ENCODE measurements around the gene ADAM11. TPM values are rescaled to one million over a fixed set of nuclear protein-coding genes. Genes with fewer than 3 reads are reported as not detected.
"Not testable (repeated sequence)": the region's sequence is repeated elsewhere in the genome, so short reads cannot be mapped to it uniquely, and the experiment has no call there.

Gene ADAM11
- total and polyA plus RNA-seq, 12 donors: 0.05 to 0.80 (median 0.32) TPM; not detected in 2

GRCh38 chr17:44807093-44807816 is 48.5 kb downstream of the ADAM11 start:
- Histone ChIP-seq H3K4me1 (replicated peaks in 1 of 2) (no peaks in the 10 kb centered on the region), H3K4me3 (no peak overlapping the region), H3K27ac (no peak overlapping the region), H3K36me3 (replicated peaks in 1 of 2) (no peaks in the 10 kb centered on the region), H3K9me3 (replicated peaks in 1 of 3) (no peaks in the 10 kb centered on the region), H3K27me3 (peaks cover 4% of the 10 kb centered on the region)
- intact Hi-C loops (cut with DNase I): no loop called here
- DNase-seq: no peak
- WGBS, 4 donors: 87 to 94% (median 90%) methylated on average over 4 of the region's 4 CpGs
- TF ChIP-seq CTCF (IDR thresholded peaks at IDR 0.05) (no peak), POLR2A (IDR thresholded peaks at IDR 0.05) (no peak)

DNA sequence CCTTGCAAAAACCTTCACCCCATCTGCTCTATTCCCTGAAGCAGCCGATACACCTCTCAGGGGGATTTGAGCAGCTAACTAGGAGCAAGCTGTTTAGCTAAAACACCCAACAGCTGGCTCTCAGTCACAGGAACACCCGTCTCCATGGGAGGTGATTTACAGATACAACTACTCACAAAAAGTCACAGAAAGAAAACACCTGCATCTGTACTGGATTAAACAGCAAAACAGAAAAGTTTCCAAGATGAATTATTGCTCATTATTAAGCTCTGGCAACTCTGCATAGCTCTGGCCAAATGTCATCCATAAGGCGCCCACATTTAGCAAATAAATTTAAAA is 49.0 kb downstream of the ADAM11 start:
- peak in 1 of 7 donors; percentile 24 for DNase-seq
- 72 to 79% (median 76%) methylated on average over 3 of the region's 3 CpGs for WGBS, 4 donors
- no peaks in the 10 kb centered on the region for H3K9me3 ChIP-seq (replicated peaks in 1 of 3)
- intact Hi-C loops (cut with DNase I): no loop called here
- no peak overlapping the region for H3K27ac ChIP-seq
- H3K36me3 ChIP-seq (replicated peaks in 1 of 2): no peaks in the 10 kb centered on the region
- TF ChIP-seq POLR2A (IDR thresholded peaks at IDR 0.05) (no peak), CTCF (IDR thresholded peaks at IDR 0.05) (no peak)
- H3K4me1 ChIP-seq (replicated peaks in 1 of 2): no peaks in the 10 kb centered on the region
- H3K27me3 ChIP-seq: peaks cover 4% of the 10 kb centered on the region
- H3K4me3 ChIP-seq: no peak overlapping the region

DNA sequence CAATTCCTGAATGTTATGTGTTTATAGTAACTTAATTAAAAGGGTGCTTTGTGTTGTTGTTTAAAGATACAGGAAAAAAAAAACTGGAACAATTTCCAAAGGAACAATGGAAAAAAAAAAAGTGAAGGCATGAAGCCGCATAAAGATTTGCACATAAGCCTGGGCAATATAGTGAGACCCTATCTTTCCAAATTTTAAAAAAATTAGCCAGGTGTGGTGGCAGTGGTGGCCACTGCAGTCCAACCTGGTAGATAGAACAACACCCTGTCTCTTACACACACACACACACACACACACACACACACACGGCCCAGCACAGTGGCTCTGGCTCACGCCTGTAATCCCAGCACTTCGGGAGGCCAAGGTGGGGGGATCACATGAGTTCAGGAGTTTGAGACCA is 49.4 kb downstream of the ADAM11 start:
- H3K4me3 ChIP-seq: no peak overlapping the region
- 63 to 88% (median 84%) methylated on average over 2 to 4 of the region's 4 CpGs for WGBS, 4 donors
- no peaks in the 10 kb centered on the region for H3K4me1 ChIP-seq (replicated peaks in 1 of 2)
- no peaks in the 10 kb centered on the region for H3K36me3 ChIP-seq (replicated peaks in 1 of 2)
- H3K27me3 ChIP-seq: peaks cover 4% of the 10 kb centered on the region
- H3K27ac ChIP-seq: no peak overlapping the region
- no peak for TF ChIP-seq POLR2A (IDR thresholded peaks at IDR 0.05)
- no peak for TF ChIP-seq CTCF (IDR thresholded peaks at IDR 0.05)
- no peaks in the 10 kb centered on the region for H3K9me3 ChIP-seq (replicated peaks in 1 of 3)
- DNase-seq: no peak
- intact Hi-C loops (cut with DNase I): no loop called here

DNA sequence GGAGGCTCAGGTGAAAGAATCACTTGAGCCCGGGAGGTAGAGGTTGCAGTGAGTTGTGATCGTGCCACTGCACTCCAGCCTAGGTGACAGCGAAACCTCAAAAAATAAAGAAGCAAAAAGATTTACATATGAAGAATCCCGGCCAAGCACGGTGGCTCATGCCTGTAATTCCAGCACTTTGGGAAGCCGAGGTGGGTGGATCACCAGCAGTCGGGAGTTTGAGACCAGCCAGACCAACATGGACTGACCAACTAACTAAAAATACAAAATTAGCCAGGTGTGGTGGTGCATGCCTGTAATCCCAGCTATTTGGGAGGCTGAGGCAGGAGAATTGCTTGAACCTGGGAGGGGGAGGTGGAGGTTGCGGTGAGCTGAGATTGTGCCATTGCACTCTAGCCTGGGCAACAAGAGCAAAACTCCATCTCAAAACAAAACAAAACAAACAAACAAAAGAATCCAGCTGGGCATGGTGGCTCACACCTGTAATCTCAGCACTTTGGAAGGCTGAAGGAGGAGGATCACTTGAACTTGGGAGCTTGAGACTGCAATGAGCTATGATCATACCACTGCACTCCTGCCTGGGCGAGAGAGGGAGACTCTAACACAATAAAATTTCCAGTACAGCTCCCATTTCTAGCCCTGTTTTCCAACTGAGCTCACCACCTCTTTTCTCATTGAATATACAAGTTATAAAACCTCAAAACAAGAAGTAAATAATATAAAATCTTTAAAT is 50.0 kb downstream of the ADAM11 start:
- H3K4me3 ChIP-seq; H3K9me3 ChIP-seq (replicated peaks in 1 of 3); H3K27ac ChIP-seq; H3K36me3 ChIP-seq (replicated peaks in 1 of 2); intact Hi-C loops (cut with DNase I); H3K27me3 ChIP-seq; H3K4me1 ChIP-seq (replicated peaks in 1 of 2): not testable (repeated sequence)
- WGBS, 4 donors: 94 to 97% (median 94%) methylated on average over 9 of the region's 9 CpGs
- peak in 1 of 7 donors; percentile 5 for DNase-seq

Data from adrenal gland (tissue), 12 donors.